ENCODE results near the gene CPEB4. TPM values are rescaled to one million over a fixed set of nuclear protein-coding genes. Genes with fewer than 3 reads are reported as not detected.

CPEB4 gene
- total RNA-seq, 1 experiment from 2014 or later = 27.7 TPM

GRCh38 chr5:173964506-173964905, 76.4 kb downstream of the CPEB4 start:
- POLR2A ChIA-PET = no interaction called here
- no peaks in the 10 kb centered on the region for H3K9me3 ChIP-seq (ENCODE audit: control insufficient read depth, insufficient read depth, low read depth, low read length)
- in situ Hi-C loops (cut with HindIII; ENCODE audit: low pct_unique_long_range_greater_than_20kb, low sequenced_read_pairs) (no loop called here), intact Hi-C loops (cut with micrococcal nuclease; ENCODE audit: unreplicated experiment) (no loop called here)
- H3K36me3 ChIP-seq (ENCODE audit: control insufficient read depth, insufficient read depth, low read length) = no peaks in the 10 kb centered on the region; the same call in 1 of the 2 replicates
- H3K4me1 ChIP-seq (ENCODE audit: control insufficient read depth, insufficient read depth, low read length) = peaks cover 13% of the 10 kb centered on the region
- ATAC-seq = no peak
- H3K27ac ChIP-seq (ENCODE audit: low read length) = peak overlapping the region; percentile 41; the same call in 1 of the 2 replicates
- TF ChIP-seq TCF7L2 (IDR thresholded peaks at IDR 0.05; ENCODE audit: low read depth, low read length) (no peak), POLR2AphosphoS5 (IDR thresholded peaks at IDR 0.05; ENCODE audit: low read depth, low read length) (no peak), SIN3A (IDR thresholded peaks at IDR 0.05; ENCODE audit: borderline replicate concordance, insufficient read depth, low read depth, low read length) (no peak)
- TF ChIP-seq, protein P1, sequence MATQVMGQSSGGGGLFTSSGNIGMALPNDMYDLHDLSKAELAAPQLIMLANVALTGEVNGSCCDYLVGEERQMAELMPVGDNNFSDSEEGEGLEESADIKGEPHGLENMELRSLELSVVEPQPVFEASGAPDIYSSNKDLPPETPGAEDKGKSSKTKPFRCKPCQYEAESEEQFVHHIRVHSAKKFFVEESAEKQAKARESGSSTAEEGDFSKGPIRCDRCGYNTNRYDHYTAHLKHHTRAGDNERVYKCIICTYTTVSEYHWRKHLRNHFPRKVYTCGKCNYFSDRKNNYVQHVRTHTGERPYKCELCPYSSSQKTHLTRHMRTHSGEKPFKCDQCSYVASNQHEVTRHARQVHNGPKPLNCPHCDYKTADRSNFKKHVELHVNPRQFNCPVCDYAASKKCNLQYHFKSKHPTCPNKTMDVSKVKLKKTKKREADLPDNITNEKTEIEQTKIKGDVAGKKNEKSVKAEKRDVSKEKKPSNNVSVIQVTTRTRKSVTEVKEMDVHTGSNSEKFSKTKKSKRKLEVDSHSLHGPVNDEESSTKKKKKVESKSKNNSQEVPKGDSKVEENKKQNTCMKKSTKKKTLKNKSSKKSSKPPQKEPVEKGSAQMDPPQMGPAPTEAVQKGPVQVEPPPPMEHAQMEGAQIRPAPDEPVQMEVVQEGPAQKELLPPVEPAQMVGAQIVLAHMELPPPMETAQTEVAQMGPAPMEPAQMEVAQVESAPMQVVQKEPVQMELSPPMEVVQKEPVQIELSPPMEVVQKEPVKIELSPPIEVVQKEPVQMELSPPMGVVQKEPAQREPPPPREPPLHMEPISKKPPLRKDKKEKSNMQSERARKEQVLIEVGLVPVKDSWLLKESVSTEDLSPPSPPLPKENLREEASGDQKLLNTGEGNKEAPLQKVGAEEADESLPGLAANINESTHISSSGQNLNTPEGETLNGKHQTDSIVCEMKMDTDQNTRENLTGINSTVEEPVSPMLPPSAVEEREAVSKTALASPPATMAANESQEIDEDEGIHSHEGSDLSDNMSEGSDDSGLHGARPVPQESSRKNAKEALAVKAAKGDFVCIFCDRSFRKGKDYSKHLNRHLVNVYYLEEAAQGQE (IDR thresholded peaks at IDR 0.05; ENCODE audit: insufficient read depth in 1 of 2, low read depth in 2 of 2, low read length in 1 of 2) = no peak
- TF ChIP-seq, protein P2, sequence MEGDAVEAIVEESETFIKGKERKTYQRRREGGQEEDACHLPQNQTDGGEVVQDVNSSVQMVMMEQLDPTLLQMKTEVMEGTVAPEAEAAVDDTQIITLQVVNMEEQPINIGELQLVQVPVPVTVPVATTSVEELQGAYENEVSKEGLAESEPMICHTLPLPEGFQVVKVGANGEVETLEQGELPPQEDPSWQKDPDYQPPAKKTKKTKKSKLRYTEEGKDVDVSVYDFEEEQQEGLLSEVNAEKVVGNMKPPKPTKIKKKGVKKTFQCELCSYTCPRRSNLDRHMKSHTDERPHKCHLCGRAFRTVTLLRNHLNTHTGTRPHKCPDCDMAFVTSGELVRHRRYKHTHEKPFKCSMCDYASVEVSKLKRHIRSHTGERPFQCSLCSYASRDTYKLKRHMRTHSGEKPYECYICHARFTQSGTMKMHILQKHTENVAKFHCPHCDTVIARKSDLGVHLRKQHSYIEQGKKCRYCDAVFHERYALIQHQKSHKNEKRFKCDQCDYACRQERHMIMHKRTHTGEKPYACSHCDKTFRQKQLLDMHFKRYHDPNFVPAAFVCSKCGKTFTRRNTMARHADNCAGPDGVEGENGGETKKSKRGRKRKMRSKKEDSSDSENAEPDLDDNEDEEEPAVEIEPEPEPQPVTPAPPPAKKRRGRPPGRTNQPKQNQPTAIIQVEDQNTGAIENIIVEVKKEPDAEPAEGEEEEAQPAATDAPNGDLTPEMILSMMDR (IDR thresholded peaks at IDR 0.05) = no peak
- no peak overlapping the region for H3K4me3 ChIP-seq (ENCODE audit: low read depth in 2 of 2, low read length in 2 of 2)
- H3K27me3 ChIP-seq (ENCODE audit: control insufficient read depth, insufficient read depth, low read length) = no peaks in the 10 kb centered on the region
- CTCF ChIA-PET = no interaction called here
- no peak for DNase-seq (ENCODE audit: low read depth, low spot score)
- no TSS peak for BruUV-seq (replicated peaks)

GRCh38 chr5:173967241-173967640, 79.1 kb downstream of the CPEB4 start:
- in situ Hi-C loops (cut with HindIII; ENCODE audit: low pct_unique_long_range_greater_than_20kb, low sequenced_read_pairs) (no loop called here), intact Hi-C loops (cut with micrococcal nuclease; ENCODE audit: unreplicated experiment) (no loop called here)
- TF ChIP-seq, protein P1 (IDR thresholded peaks at IDR 0.05; ENCODE audit: insufficient read depth in 1 of 2, low read depth in 2 of 2, low read length in 1 of 2) = no peak
- no peak for TF ChIP-seq TCF7L2 (IDR thresholded peaks at IDR 0.05; ENCODE audit: low read depth, low read length)
- TF ChIP-seq, protein P2 (IDR thresholded peaks at IDR 0.05) = no peak
- Histone ChIP-seq H3K4me3 (ENCODE audit: low read depth in 2 of 2, low read length in 2 of 2) (no peak overlapping the region), H3K27ac (ENCODE audit: low read length) (no peak overlapping the region), H3K9me3 (ENCODE audit: control insufficient read depth, insufficient read depth, low read depth, low read length) (no peaks in the 10 kb centered on the region), H3K4me1 (ENCODE audit: control insufficient read depth, insufficient read depth, low read length) (peaks cover 21% of the 10 kb centered on the region), H3K27me3 (ENCODE audit: control insufficient read depth, insufficient read depth, low read length) (no peaks in the 10 kb centered on the region), H3K36me3 (ENCODE audit: control insufficient read depth, insufficient read depth, low read length) (no peaks in the 10 kb centered on the region)
- CTCF ChIA-PET = no interaction called here
- BruUV-seq (replicated peaks) = no TSS peak
- DNase-seq (ENCODE audit: low read depth, low spot score) = no peak
- no peak for ATAC-seq
- POLR2A ChIA-PET = no interaction called here

Measured in Panc1 (cell line).